HG02763 (cell line): Measurements from ENCODE around the gene GEMIN7.
A peak's percentile ranks its signal among the peaks of the same experiment; 100 is the strongest.

Experiments
- ATAC-seq: cut with Tn5 transposase; IDR thresholded peaks from one replicate; pipeline ENCODE4 v1.9.1; 2021; ENCODE audit warnings: mild to moderate bottlenecking, moderate library complexity; ENCODE audit not compliant: unreplicated experiment

The GEMIN7 gene, protein sequence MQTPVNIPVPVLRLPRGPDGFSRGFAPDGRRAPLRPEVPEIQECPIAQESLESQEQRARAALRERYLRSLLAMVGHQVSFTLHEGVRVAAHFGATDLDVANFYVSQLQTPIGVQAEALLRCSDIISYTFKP

DNA sequence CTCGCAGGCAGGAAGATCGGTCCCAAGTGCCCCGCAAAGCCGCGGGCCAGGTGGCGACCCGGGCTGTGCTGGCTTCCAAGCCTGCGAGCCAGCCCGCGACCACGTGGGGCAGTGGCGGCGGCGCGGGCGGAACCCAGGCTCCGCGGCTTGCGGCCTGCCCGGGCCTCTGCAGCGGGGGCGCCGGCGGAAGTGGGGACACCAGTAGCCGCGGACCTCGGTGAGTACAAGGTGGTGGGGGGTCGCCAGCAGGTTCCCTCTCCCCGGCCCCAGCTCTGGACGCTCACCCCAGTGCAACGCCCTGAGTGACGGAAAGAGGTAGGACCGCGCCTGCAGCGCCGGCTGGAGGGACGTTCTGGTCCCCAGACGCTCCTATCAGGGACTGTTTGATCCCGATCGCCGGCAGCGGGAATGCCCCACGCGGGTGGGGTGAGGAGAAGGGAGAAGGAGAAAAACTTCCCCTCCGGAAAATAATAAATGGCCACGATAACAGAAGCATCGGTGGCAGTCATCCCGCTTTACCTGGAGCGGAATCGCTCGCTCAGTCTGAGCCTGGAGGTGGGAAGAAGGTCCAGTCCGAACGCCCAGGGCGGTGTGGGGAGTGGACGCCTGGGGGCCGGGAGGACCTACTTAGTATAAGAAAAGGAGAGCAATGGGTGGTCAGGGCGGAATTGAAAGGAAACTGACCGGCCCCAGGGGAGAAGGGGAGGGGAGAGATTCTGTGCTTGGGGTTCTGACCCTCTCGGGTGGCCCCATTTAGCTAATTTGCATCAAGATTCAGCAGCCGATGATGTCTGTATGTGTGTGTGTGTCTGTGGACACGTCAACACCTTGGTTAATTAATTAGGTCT lies at the start of gene GEMIN7:
Gene GEMIN7 (plus strand): TSS at position 198 of the 848 bp plus-strand sequence. CDS start 10,855 bp downstream, outside the sequence.
- peak; percentile 39 for ATAC-seq

DNA sequence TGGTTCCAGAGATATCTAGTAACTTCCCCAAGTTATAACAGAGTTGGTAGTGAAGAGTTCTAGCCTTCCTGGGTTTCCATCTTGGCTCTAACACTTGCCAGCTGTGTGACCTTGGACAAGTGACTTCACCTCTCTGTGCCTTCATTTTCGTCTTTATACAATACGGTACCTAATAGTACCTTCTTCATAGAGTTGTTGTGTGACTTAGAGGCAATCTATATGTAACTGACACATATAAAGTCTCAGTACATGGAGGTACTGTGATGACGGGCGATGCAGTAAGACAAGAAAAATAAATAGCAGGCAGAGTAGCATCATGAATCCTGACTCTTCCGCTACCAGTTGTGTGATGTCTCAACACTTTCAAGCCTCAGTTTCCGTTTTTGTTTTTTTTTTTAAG lies 48.2 kb upstream of the GEMIN7 start:
- no peak for ATAC-seq

DNA sequence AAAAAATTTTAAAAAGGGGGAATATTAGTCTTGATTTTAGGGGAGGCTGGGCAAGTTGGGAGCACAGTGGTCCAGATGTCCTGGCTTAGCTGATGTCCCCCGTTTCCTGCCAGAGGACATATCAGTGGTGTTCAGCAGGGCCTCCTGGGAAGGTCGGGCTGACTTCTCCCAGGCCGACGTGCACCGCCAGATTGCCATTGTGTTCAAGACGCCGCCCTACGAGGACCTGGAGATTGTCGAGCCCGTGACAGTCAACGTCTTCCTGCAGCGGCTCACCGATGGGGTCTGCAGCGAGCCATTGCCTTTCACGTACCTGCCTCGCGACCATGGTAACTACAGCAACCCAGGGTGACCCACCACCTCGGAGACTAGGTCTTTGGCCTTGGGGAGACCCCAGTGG lies 46.6 kb upstream of the GEMIN7 start:
- ATAC-seq, result no peak

DNA sequence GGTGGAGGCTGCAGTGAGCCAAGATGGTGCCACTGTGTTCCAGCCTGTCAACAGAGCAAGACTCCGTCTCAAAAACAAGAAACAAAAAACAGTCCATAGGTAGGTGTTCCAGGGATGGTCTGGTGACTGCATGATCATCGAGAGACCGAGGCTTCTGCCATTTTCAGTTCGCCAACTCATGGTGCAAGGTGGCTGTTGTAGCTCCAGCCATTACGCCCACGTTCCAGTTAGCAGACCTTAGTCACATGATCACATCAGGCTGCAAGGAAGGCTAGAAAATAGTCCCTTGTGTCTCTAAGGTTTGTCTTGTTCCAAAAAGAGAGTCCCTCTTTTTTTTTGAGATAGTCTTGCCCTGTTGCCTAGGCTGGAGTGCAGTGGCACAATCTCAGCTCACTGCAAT lies 43.3 kb upstream of the GEMIN7 start:
- ATAC-seq, result no peak

DNA sequence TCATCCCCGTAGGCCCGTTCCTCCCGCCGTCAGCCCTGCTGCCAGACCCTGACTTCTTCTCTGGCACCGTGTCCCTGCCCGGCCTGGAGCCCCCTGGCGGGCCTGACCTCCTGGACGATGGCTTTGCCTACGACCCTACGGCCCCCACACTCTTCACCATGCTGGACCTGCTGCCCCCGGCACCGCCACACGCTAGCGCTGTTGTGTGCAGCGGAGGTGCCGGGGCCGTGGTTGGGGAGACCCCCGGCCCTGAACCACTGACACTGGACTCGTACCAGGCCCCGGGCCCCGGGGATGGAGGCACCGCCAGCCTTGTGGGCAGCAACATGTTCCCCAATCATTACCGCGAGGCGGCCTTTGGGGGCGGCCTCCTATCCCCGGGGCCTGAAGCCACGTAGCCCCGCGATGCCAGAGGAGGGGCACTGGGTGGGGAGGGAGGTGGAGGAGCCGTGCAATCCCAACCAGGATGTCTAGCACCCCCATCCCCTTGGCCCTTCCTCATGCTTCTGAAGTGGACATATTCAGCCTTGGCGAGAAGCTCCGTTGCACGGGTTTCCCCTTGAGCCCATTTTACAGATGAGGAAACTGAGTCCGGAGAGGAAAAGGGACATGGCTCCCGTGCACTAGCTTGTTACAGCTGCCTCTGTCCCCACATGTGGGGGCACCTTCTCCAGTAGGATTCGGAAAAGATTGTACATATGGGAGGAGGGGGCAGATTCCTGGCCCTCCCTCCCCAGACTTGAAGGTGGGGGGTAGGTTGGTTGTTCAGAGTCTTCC lies 41.5 kb upstream of the GEMIN7 start:
- no peak for ATAC-seq

DNA sequence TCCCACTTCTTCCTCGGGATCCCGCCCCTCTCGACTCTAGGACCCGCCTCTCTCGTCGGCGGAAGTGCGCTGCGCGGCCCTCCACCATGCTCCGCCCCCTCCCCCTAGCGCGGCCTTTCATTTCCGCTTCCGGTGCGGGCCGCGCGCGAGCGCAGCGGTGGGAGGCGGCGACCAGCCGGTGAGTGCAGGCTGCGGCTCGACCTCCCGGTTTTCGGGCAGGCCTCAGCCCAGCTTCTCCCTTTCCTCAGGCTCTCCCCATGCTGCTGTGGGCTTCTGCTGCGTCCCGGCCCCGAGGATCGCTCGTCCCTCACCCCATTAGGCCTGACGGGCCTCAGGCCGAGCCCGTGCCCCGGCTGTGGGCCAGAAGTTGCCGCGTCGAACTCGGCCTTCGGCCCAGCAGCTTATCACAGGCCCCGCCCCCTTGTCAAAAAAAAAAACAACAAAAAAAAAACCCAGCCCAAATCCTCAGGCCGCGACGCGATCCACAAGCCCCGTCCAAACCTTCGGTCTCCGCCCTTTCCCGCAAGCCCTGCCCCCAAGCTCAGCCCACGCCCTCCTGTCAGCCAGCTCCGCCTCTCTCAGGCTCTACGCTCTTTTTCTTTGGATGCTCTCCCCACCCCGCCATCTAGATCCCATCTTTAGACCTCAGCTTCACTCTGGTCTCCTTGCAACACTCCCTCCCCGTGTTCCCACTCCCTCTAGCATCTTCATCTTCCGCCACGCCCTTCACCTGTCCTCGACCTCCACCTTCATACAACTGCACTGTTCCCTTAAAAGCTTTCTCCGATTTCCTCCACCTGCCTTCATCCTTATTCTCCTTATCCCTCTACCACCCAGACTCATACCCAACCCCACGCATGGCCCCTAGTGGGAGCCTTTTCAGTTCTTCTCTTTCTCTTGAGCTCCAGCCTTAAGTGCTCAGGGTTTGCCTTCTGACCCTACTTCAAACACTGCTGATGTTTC lies 39.8 kb upstream of the GEMIN7 start, which contains the start of gene CLASRP:
Gene CLASRP (plus strand): TSS at position 115 of the 963 bp plus-strand sequence. CDS start 1,168 bp downstream, outside the sequence.
- ATAC-seq, result peak; percentile 81

DNA sequence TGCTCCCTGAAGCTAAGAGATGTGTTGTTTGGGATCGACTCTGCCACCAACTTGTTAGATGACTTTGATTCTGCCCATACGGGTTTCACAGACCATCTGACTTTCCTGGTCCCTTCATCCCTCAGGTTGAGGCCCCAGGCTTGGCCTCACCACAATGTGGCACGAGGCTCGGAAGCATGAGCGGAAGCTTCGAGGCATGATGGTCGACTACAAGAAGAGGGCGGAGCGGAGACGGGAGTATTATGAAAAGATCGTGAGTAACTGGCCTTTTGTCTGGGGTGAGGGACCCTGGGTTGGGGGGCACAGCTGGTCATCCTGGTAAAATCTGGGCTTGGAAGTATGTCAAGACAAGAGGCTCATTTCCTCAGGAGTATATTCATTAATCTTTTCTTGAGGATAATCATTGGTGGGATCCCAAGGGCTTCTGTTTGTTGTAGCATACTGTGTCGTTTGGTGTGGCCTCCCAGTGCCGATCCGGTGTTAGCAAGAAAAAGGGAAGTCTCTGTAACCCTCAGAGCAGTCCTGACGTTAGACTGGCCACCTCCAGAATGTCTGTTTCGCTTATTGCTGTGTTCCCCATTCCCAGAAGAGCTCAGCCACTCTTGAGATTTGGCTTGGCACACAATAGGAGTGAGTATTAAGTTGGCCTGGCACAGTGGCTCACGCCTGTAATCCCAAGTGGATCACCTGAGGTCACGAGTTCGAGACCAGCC lies 38.8 kb upstream of the GEMIN7 start:
- no peak for ATAC-seq

DNA sequence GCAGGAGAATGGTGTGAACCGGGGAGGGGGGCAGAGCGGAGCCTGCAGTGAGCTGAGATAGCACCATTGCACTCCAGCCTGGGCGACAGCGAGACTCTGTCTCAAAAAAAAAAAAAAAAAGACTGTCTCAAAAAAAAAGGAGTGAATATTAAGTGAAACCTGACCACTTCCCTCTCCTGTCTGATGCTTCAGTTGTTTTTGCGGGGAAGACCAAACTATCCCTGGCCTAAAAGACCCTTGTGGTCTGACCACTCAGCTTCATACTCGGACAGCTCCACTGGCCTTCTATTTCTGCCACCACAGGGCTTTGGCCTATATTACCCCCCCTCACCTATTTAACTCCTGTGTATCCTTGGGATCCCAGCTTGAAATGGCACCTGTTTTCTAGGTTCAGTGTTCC lies 37.9 kb upstream of the GEMIN7 start:
- ATAC-seq, result no peak

DNA sequence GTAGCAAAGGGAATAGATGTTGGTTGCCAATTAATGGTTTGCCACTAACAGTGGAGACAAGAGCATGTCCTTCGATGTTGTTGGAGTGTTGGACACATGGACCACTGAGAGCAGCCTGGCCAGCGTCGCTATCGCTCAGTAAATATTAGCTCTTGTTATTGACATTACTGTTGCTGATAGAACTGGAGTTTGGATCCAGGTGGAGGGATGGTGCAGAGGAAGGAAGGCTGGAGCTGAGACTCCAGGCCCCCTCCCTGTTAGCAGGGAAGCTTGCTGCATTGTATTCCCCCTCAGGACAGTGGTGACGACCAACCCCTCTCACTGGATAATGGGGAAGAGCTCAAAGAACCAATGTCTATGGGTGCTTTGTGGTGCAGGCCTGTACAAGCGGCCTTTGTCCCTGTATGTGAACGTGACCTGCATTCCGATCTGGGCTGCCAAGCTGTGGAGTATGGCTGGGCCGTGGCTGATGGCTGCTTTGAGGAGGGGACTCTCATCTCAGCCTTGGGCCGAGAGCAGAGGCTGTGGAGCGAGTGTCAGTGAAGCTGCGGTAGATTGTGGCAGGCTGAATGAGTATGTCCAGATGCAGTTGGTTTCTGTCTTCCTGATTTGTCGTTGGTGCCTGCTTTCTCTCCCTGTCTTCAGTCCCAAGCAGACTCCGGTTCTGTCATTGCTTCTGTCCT lies 33.2 kb upstream of the GEMIN7 start:
- no peak for ATAC-seq

DNA sequence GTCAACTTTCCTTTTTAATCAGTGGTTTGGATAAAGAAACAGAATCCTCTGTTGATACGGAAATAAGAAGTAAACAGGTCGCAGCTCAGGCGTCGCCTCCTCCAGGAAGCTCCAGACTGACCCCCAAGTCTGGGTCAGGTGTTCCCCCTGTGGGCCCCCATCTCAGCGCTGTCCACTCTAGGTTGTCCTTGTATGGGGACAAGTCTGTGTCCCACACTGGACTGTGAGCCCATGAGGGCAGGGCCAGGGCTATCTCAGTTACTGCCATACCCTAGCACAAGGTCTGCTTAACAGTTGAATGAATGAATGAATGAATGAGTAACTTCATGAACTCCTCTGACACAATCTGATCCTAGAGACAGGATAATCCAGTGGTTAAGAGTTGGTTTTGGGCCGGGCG lies 32.7 kb upstream of the GEMIN7 start:
- ATAC-seq, result no peak

DNA sequence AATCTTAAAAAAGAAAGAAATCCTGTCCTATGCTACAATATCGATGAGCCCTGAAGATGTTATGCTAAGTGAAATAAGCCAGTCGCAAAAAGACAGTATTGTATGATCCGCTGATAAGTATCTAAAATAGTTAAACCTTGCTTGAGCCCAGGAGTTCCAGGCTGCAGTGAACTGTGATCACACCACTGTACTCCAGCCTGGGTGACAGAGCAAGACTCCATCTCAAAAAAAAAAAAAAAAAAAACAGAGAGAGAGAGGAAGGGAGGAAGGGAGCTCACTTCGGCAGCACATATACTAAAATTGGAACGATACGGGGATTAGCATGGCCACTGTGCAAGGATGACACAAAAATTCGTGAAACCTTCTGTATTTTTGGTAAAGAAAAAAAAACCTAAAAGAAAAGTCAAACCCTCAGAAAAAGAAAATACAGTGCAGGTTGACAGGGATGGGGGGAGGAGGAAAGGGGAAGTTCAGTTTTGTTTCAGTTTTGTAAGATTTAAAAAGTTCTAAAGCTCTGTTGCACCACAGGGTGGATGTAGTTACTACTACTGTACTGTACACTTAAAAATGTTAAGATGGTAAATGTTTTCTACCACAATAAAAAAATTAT lies 31.8 kb upstream of the GEMIN7 start:
- peak; percentile 62 for ATAC-seq

DNA sequence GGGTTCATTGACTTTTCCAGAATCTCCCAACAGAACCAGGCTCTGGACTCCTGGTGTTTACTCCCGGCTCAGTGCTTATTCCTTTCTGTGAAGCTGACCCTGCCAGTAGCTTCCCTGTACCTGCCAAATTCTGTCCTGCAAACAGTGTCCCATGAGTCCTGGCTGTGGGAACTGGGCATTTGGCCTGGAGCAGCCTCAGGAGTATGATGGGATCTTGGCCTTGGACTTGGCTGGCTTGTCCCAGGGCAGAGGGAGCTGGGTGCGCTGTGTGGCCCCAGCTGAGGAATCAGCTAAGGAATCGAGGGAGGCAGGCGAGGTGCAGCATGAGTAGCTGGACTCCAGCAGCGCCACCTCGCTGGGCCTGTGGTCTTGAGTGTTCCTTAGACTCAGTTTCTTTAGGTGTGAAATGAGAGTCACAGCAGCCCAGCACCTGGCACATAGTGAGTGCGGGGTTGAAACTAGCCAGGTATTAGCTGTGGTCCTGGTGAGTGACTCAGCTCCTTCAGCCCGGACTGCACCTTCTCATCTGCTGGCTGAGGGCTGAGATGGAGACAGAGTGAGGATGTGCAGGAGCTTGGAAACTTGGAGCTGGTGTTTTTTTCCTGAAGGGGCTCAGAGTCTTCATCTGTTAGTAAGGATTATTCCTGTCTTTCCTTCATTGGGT lies 29.9 kb upstream of the GEMIN7 start:
- no peak for ATAC-seq

DNA sequence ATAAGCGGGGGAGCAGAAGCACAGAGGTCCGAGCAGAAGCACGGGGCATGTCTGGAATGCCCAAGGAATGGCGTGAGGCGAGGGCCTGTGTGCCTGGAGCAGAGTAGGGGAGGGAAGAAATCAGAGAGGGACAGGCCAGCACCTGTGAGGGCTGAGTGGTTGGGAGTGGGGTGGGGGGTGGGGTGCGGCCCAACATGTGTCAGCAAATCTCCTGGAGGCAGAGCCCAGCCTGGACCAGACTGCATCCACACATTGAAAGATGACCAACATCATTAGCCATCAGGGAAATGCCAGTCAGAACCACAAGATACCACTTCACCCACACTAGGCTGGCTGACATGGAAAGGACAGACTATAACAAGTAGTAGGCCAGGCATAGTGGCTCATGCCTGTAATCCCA lies 29.0 kb upstream of the GEMIN7 start:
- no peak for ATAC-seq

DNA sequence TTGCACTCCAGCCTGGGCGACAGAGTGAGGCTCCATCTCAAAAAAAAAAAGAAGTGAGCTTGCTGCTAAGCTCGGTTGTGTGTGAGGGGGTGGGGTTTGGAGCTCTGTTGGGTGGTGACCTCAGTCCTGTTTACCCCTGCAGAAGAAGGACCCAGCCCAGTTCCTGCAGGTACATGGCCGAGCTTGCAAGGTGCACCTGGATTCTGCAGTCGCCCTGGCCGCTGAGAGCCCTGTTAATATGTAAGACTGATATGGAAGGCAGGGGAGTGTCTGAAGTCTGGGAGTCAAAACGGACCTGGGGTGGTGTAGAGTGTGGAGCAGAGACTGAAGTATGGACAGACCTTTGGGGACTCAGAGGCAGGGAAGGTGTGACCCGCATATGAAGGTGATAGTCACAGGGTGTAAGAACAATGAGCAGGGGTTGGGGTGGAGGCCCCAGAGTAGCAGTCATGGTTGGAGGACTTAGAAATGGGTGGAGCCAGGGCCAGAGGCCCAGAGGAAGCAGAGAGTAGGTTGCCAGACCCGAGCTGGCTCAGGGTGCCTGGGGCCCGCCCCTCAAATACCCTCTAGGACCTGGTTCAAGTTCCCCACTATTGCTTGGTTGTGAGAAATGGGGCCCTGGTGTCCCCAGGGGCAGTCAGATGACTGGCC lies 27.0 kb upstream of the GEMIN7 start:
- no peak for ATAC-seq

DNA sequence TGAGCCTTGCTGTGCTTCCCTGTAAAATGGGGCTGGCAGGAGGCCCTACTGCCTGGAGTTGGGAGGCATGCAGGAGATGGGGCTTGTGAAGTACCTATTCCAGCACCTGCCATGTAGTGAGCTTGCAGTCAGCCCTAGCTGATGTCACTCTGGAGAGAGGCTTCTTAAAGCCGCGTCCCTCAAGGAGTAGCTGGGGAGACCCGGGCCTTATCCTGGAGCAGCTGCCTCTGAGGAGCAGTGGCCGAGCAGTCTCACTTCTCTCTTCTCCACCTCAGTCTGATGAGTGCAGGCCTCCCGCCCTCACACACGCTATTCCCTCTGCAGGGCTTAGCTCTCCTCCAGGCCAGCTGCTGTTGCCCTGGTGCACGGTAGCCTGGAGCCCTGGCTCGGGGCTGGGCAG lies 22.2 kb upstream of the GEMIN7 start:
- no peak for ATAC-seq

DNA sequence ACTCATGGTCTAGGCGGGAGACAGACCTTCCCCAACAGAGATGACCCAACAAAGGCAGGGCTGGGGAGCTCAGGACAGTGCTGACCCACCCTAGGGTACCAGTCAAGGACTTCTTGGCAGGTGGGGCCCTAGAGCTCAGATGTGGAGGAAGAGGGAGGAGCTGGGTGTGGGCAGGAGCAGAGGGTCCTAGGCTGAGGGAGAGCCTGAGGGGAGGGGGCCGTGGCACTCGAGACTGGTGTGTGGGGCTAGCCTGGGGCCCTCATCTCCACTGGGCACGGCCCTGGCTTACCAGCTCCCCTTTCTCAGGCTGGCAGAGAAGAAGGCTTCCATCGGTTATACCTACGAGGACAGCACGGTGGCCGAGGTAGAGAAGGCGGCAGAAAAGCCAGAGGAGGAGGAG lies 21.6 kb upstream of the GEMIN7 start:
- ATAC-seq, result no peak

DNA sequence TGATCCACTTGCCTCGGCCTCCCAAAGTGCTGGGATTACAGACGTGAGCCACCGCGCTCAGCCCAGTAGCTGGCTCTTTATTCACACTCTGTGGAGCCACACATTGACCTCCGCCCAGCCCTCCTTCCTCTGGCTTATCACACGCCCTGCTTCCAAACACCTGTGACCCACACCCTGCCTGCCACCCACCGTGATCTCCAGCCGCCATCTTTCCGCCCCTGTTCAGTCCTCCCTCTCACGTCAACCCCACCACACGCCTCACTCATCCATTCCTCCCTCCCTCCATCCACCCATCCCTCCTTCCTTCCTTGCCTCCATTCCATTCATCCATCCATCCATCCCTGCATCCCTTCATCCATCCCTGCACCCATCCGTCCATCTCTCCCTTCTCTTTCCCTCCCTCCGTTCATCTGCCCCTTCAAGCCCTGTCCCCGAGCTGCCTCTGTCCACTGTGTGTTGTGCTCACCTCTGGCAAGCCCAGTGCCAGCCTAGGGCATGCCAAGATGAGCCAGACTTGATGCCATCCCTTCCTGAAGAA lies 20.4 kb upstream of the GEMIN7 start:
- ATAC-seq, result no peak
